BJ (cell line): ENCODE results near the gene CGGBP1. TPM values are rescaled to one million over a fixed set of nuclear protein-coding genes. Genes with fewer than 3 reads are reported as not detected.

Experiments
- CTCF ChIA-PET: fragments of 350-600 bp; formaldehyde crosslinking; extraction: SDS; loops from one replicate; lab custom pipeline; 2021; ENCODE audit warnings: antibody characterized with exemption, inconsistent platforms; lab: Yijun Ruan, JAX
- POLR2A ChIA-PET: fragments of 300-600 bp; sonication (Branson Sonifier 250); formaldehyde crosslinking; extraction: SDS; loops from one replicate; lab custom pipeline; 2021; ENCODE audit warnings: antibody characterized with exemption; lab: Charles Lee
- DNase-seq: peaks from one replicate; pipeline ENCODE4 v3.0.0-alpha.2; 2011; ENCODE audit warnings: low read depth
- H3K27me3 ChIP-seq: 2 replicates; pipeline ENCODE4 v1.6.0; 2011; ENCODE audit warnings: low read length; ENCODE audit not compliant: control insufficient read depth, insufficient read depth
- H3K36me3 ChIP-seq: 2 replicates; pipeline ENCODE4 v1.5.1; 2011; ENCODE audit warnings: low read length; ENCODE audit not compliant: control insufficient read depth, insufficient read depth
- H3K4me3 ChIP-seq: 2 replicates; pipeline ENCODE4 v1.5.1; 2011; ENCODE audit warnings: low read depth, mild to moderate bottlenecking, control low read depth, low read length
- CTCF ChIP-seq: IDR thresholded peaks from 2 replicates; pipeline ENCODE4 v1.5.1; 2011; ENCODE audit warnings: low read depth, mild to moderate bottlenecking, control low read depth, inconsistent platforms, low read length, moderate library complexity; ENCODE audit not compliant: insufficient read depth
- polyA plus RNA-seq: library from polyadenylated mRNA; depleted of rRNA; stranded (reverse); fragments of >200 nt; gene quantifications from 2 replicates; pipeline ENCODE4 v1.2.3, GENCODE V29; 2011

The CGGBP1 gene
- polyA plus RNA-seq, 1 experiment: 52.3 TPM

GRCh38 chr3:88032245-88032644 is 26.6 kb downstream of the CGGBP1 start:
- DNase-seq: no peak
- no peak for TF ChIP-seq CTCF
- Histone ChIP-seq H3K27me3 (no peaks in the 10 kb centered on the region), H3K4me3 (peak overlapping the region; percentile 18; the same call in 1 of the 2 replicates), H3K36me3 (no peaks in the 10 kb centered on the region)
- ChIA-PET POLR2A (no interaction called here), CTCF (interaction anchor here (0.6 to 1.8 kb wide), 3 partner anchors 9 to 23 kb away, joined by 3 to 6 read pairs (median 3); no protein-coding TSS in a partner anchor)

GRCh38 chr3:88031642-88032077 is 27.1 kb downstream of the CGGBP1 start:
- H3K4me3 ChIP-seq: peak overlapping the region; percentile 18
- H3K27me3 ChIP-seq: no peaks in the 10 kb centered on the region
- POLR2A ChIA-PET: no interaction called here
- CTCF ChIA-PET: interaction anchor here (0.6 to 1.8 kb wide), 3 partner anchors 9 to 23 kb away, joined by 3 to 6 read pairs (median 3); no protein-coding TSS in a partner anchor
- no peaks in the 10 kb centered on the region for H3K36me3 ChIP-seq
- no peak for TF ChIP-seq CTCF
- DNase-seq: peak; percentile 1

- no peak overlapping the region for H3K4me3 ChIP-seq
- H3K27me3 ChIP-seq: peaks cover 4% of the 10 kb centered on the region; the same call in 1 of the 2 replicates
- H3K36me3 ChIP-seq: no peaks in the 10 kb centered on the region
- ChIA-PET POLR2A (no interaction called here), CTCF (interaction anchor here (0.9 to 1.8 kb wide), 3 partner anchors 9 to 11 kb away, joined by 3 to 6 read pairs (median 5); no protein-coding TSS in a partner anchor)
- no peak for TF ChIP-seq CTCF
- DNase-seq: no peak
Measured at GRCh38 chr3:88030210-88030609, 28.6 kb downstream of the CGGBP1 start.

GRCh38 chr3:88028876-88029275 is 29.9 kb downstream of the CGGBP1 start:
- no peak for DNase-seq
- ChIA-PET POLR2A (no interaction called here), CTCF (interaction anchor here (0.7 kb wide), 1 partner anchor 11 kb away, joined by 3 read pairs; no protein-coding TSS in a partner anchor)
- H3K4me3 ChIP-seq: no peak overlapping the region
- peaks cover 4% of the 10 kb centered on the region; the same call in 1 of the 2 replicates for H3K27me3 ChIP-seq
- no peaks in the 10 kb centered on the region for H3K36me3 ChIP-seq
- TF ChIP-seq CTCF: no peak

GRCh38 chr3:88025001-88025552 is 33.7 kb downstream of the CGGBP1 start:
- TF ChIP-seq CTCF: no peak

More at GRCh38 chr3:88025001-88025552, 33.7 kb downstream of the CGGBP1 start:
- no peak for DNase-seq
- POLR2A ChIA-PET: no interaction called here
- no peaks in the 10 kb centered on the region for H3K36me3 ChIP-seq
- peaks cover 4% of the 10 kb centered on the region; the same call in 1 of the 2 replicates for H3K27me3 ChIP-seq
- CTCF ChIA-PET: interaction anchor here (2.0 kb wide), 1 partner anchor 88 kb away, joined by 7 read pairs; no protein-coding TSS in a partner anchor
- no peak overlapping the region for H3K4me3 ChIP-seq
